Caki2 (cell line): ENCODE results near the gene ALDH1L2. TPM values are rescaled to one million over a fixed set of nuclear protein-coding genes. Genes with fewer than 3 reads are reported as not detected.

Experiments
- total RNA-seq: library from RNA; depleted of rRNA; stranded (reverse); fragments of >200 nt; shearing (Covaris generic); gene quantifications from 2 replicates; pipeline ENCODE4 v1.2.3, GENCODE V29; 2014; ENCODE audit warnings: low replicate concordance; rRNA removed

Gene ALDH1L2
- total RNA-seq, 1 experiment from 2014 or later, result 1.2 TPM

Other genes with a start within 250 kb of the ALDH1L2 start
- 29.6 and 46.6 TPM in 2 replicates for gene SLC41A2, start 126.2 kb downstream of the ALDH1L2 start, total RNA-seq
- 0.61 and 14.5 TPM in 2 replicates for gene NOPCHAP1, start 98.1 kb downstream of the ALDH1L2 start, total RNA-seq
- 11.6 and 13.7 TPM in 2 replicates for gene WASHC4, start 23.3 kb upstream of the ALDH1L2 start, total RNA-seq
- 4.2 and 10.7 TPM in 2 replicates for gene APPL2, start 151.7 kb upstream of the ALDH1L2 start, total RNA-seq
- gene C12orf75, start 246.2 kb upstream of the ALDH1L2 start, total RNA-seq, result 195 and 222 TPM in 2 replicates